OCI-LY7 (cell line): ENCODE measurements around the gene CRACDL.

Experiments used
- EZH2phosphoT487 ChIP-seq: fragments of 200-600 bp; sonication (generic); IDR thresholded peaks from 2 replicates; pipeline ENCODE4 v1.6.1; 2018; ENCODE audit warnings: low read depth, borderline replicate concordance, mild to moderate bottlenecking, mixed run types, antibody characterized with exemption, low read length, moderate library complexity, mixed read lengths
- TF ChIP-seq, protein P1 (sequence below): fragments of 200-600 bp; sonication (generic); conservative IDR thresholded peaks from 2 replicates; pipeline ENCODE4 v1.5.1; 2014; ENCODE audit warnings: mild to moderate bottlenecking, antibody characterized with exemption, low read length, moderate library complexity, mixed read lengths

- TF ChIP-seq, protein P1, sequence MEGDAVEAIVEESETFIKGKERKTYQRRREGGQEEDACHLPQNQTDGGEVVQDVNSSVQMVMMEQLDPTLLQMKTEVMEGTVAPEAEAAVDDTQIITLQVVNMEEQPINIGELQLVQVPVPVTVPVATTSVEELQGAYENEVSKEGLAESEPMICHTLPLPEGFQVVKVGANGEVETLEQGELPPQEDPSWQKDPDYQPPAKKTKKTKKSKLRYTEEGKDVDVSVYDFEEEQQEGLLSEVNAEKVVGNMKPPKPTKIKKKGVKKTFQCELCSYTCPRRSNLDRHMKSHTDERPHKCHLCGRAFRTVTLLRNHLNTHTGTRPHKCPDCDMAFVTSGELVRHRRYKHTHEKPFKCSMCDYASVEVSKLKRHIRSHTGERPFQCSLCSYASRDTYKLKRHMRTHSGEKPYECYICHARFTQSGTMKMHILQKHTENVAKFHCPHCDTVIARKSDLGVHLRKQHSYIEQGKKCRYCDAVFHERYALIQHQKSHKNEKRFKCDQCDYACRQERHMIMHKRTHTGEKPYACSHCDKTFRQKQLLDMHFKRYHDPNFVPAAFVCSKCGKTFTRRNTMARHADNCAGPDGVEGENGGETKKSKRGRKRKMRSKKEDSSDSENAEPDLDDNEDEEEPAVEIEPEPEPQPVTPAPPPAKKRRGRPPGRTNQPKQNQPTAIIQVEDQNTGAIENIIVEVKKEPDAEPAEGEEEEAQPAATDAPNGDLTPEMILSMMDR = no peak
- TF ChIP-seq EZH2phosphoT487 = no peak
These were observed 157.1 kb downstream of the CRACDL start for GRCh38 chr2:98778741-98779483.
